Adipocyte (in vitro differentiated cells): ENCODE measurements around the gene RGS10.

Source experiments
- DNase-seq: peaks from one replicate; pipeline ENCODE4 v3.0.0-alpha.2; 2015; ENCODE audit warnings: low read depth
- H3K27me3 ChIP-seq: replicated peaks from 2 replicates; pipeline ENCODE4 v1.7.0; 2013; ENCODE audit warnings: mild to moderate bottlenecking, low read length, moderate library complexity; ENCODE audit not compliant: control insufficient read depth, insufficient read depth
- H3K36me3 ChIP-seq: 2 replicates; pipeline ENCODE4 v1.7.0; 2013; ENCODE audit warnings: low read length, mild to moderate bottlenecking, moderate library complexity; ENCODE audit not compliant: control insufficient read depth, insufficient read depth, severe bottlenecking
- H3K4me1 ChIP-seq: 2 replicates; pipeline ENCODE4 v1.7.0; 2013; ENCODE audit warnings: mild to moderate bottlenecking, low read length, moderate library complexity; ENCODE audit not compliant: control insufficient read depth, insufficient read depth
- H3K4me3 ChIP-seq: 2 replicates; pipeline ENCODE4 v1.7.0; 2013; ENCODE audit warnings: mild to moderate bottlenecking, low read length, moderate library complexity
- H3K9ac ChIP-seq: 2 replicates; pipeline ENCODE4 v1.7.0; 2013; ENCODE audit warnings: mild to moderate bottlenecking, low read length, moderate library complexity
- H3K9me3 ChIP-seq: 2 replicates; pipeline ENCODE4 v1.7.0; 2013; ENCODE audit warnings: mild to moderate bottlenecking, low read length, moderate library complexity; ENCODE audit not compliant: control insufficient read depth

RGS10 gene

GRCh38 chr10:119491966-119492757, 50.4 kb downstream of the RGS10 start:
- Histone ChIP-seq H3K36me3 (no peaks in the 10 kb centered on the region), H3K4me1 (peaks cover 2% of the 10 kb centered on the region), H3K27me3 (no peaks in the 10 kb centered on the region), H3K4me3 (no peak overlapping the region), H3K9ac (no peak overlapping the region), H3K9me3 (no peaks in the 10 kb centered on the region)
- no peak for DNase-seq

- H3K9ac ChIP-seq = no peak overlapping the region
- no peaks in the 10 kb centered on the region for H3K36me3 ChIP-seq
- H3K9me3 ChIP-seq = no peaks in the 10 kb centered on the region
- no peaks in the 10 kb centered on the region for H3K27me3 ChIP-seq
- DNase-seq = no peak
- peaks cover 2% of the 10 kb centered on the region for H3K4me1 ChIP-seq
- no peak overlapping the region for H3K4me3 ChIP-seq
Observed at GRCh38 chr10:119489991-119490326, 52.6 kb downstream of the RGS10 start.

- no peak overlapping the region for H3K9ac ChIP-seq
- no peaks in the 10 kb centered on the region for H3K9me3 ChIP-seq
- H3K4me1 ChIP-seq = no peaks in the 10 kb centered on the region
- no peak for DNase-seq
- H3K27me3 ChIP-seq = no peaks in the 10 kb centered on the region
- H3K4me3 ChIP-seq = no peak overlapping the region
- no peaks in the 10 kb centered on the region for H3K36me3 ChIP-seq
Observed at GRCh38 chr10:119488675-119489074, 53.8 kb downstream of the RGS10 start.

- Histone ChIP-seq H3K9ac (no peak overlapping the region), H3K9me3 (no peaks in the 10 kb centered on the region), H3K4me3 (no peak overlapping the region), H3K27me3 (peaks cover 18% of the 10 kb centered on the region), H3K4me1 (no peaks in the 10 kb centered on the region), H3K36me3 (no peaks in the 10 kb centered on the region)
- no peak for DNase-seq
Observed at GRCh38 chr10:119483839-119484238, 58.7 kb downstream of the RGS10 start.

- no peaks in the 10 kb centered on the region for H3K36me3 ChIP-seq
- peaks cover 25% of the 10 kb centered on the region for H3K27me3 ChIP-seq
- no peaks in the 10 kb centered on the region for H3K9me3 ChIP-seq
- no peak for DNase-seq
- H3K4me1 ChIP-seq = no peaks in the 10 kb centered on the region
- no peak overlapping the region for H3K9ac ChIP-seq
- no peak overlapping the region for H3K4me3 ChIP-seq
Observed at GRCh38 chr10:119483001-119483400, 59.5 kb downstream of the RGS10 start.

- H3K27me3 ChIP-seq = peaks cover 36% of the 10 kb centered on the region
- H3K4me3 ChIP-seq = no peak overlapping the region
- no peak for DNase-seq
- H3K36me3 ChIP-seq = no peaks in the 10 kb centered on the region
- H3K9ac ChIP-seq = no peak overlapping the region
- no peaks in the 10 kb centered on the region for H3K4me1 ChIP-seq
- H3K9me3 ChIP-seq = no peaks in the 10 kb centered on the region
Observed at GRCh38 chr10:119481781-119482426, 60.6 kb downstream of the RGS10 start.

- no peak overlapping the region for H3K9ac ChIP-seq
Observed at GRCh38 chr10:119480667-119481066, 61.9 kb downstream of the RGS10 start.

GRCh38 chr10:119479532-119479931, 63.0 kb downstream of the RGS10 start:
- Histone ChIP-seq H3K4me1 (no peaks in the 10 kb centered on the region), H3K9me3 (no peaks in the 10 kb centered on the region), H3K9ac (no peak overlapping the region), H3K36me3 (no peaks in the 10 kb centered on the region), H3K27me3 (peaks cover 56% of the 10 kb centered on the region), H3K4me3 (no peak overlapping the region)
- DNase-seq = no peak

More at GRCh38 chr10:119480667-119481066, 61.9 kb downstream of the RGS10 start:
- Histone ChIP-seq H3K4me3 (no peak overlapping the region), H3K4me1 (no peaks in the 10 kb centered on the region), H3K27me3 (peaks cover 46% of the 10 kb centered on the region), H3K9me3 (no peaks in the 10 kb centered on the region), H3K36me3 (no peaks in the 10 kb centered on the region)
- peak; percentile 32 for DNase-seq

- H3K36me3 ChIP-seq = no peaks in the 10 kb centered on the region
- no peak overlapping the region for H3K4me3 ChIP-seq
- no peak for DNase-seq
Observed at GRCh38 chr10:119478811-119479341, 63.6 kb downstream of the RGS10 start.

GRCh38 chr10:119478111-119478802, 64.3 kb downstream of the RGS10 start:
- H3K27me3 ChIP-seq = peaks cover 68% of the 10 kb centered on the region
- no peak overlapping the region for H3K4me3 ChIP-seq
- peaks cover 2% of the 10 kb centered on the region for H3K9me3 ChIP-seq
- no peaks in the 10 kb centered on the region for H3K36me3 ChIP-seq
- no peaks in the 10 kb centered on the region for H3K4me1 ChIP-seq
- peak; percentile 54 for DNase-seq
- no peak overlapping the region for H3K9ac ChIP-seq

More at GRCh38 chr10:119478811-119479341, 63.6 kb downstream of the RGS10 start:
- Histone ChIP-seq H3K9me3 (peaks cover 2% of the 10 kb centered on the region), H3K4me1 (no peaks in the 10 kb centered on the region), H3K9ac (no peak overlapping the region), H3K27me3 (peaks cover 62% of the 10 kb centered on the region)

GRCh38 chr10:119477444-119477843, 65.1 kb downstream of the RGS10 start:
- Histone ChIP-seq H3K27me3 (peaks cover 76% of the 10 kb centered on the region), H3K4me1 (no peaks in the 10 kb centered on the region), H3K4me3 (no peak overlapping the region), H3K9me3 (peaks cover 2% of the 10 kb centered on the region), H3K36me3 (no peaks in the 10 kb centered on the region), H3K9ac (no peak overlapping the region)
- DNase-seq = no peak
